ENCODE data around the gene NGRN.

DNA sequence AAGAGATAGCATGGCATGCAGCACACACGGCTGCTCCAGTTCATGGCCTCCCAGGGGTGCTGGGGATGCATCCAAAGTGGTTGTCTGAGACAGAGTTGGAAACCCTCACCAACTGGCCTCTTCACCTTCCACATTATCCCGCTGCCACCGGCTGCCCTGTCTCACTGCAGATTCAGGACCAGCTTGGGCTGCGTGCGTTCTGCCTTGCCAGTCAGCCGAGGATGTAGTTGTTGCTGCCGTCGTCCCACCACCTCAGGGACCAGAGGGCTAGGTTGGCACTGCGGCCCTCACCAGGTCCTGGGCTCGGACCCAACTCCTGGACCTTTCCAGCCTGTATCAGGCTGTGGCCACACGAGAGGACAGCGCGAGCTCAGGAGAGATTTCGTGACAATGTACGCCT, 36.5 kb upstream of the NGRN start:
- TF ChIP-seq POLR2A (IDR thresholded peaks at IDR 0.05; ENCODE audit: low read depth, low read length) (no peak; the same call in 1 of the 2 replicates), POLR2AphosphoS5 (IDR thresholded peaks at IDR 0.05; ENCODE audit: low read depth, low read length) (peak; percentile 37; the same call in 1 of the 2 replicates), TAF1 (IDR thresholded peaks at IDR 0.05; ENCODE audit: borderline replicate concordance, low read depth, low read length) (no peak)

Measured in GM12892 (cell line).